ENCODE measurements around the gene FGF11.

DNA sequence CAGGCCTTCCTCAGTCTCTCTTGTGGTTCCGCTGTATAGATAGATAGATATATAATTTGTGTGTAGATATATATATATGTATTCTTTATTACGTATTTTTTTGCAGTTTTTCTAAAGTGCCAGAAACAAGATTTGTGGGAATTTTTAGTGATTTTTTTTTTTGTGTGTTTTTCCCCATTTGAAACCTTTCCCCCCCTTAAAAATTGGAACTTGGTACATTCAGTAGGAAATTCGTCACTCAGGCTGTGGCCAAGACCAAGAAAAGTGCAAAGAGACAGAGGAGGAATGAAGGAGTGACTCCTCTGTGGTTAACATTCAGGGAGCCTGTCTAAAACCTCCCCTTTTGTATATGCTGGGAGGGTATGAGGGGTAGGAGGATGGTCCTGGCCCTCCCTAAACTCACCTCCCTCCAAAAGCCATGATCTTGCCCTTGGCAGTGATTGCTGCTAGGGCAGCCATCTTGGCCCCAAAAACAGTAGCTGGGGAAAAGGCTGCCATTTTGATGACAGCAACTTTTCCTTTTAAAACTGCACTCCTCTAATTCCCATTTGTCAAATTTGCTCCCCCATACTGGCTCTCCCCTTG lies 20.7 kb downstream of the FGF11 start:
- TF ChIP-seq CTCF (IDR thresholded peaks at IDR 0.05): no peak
- TF ChIP-seq POLR2A (IDR thresholded peaks at IDR 0.05): no peak

Measured in body of pancreas (tissue), 4 donors.